Mesothelial cell of epicardium (in vitro differentiated cells): ENCODE measurements around the gene H6PD. TPM values are rescaled to one million over a fixed set of nuclear protein-coding genes. Genes with fewer than 3 reads are reported as not detected.

Experiments
- DNase-seq, 2 experiments: peaks; one replicate each; pipeline ENCODE4 v3.0.0; 2021; ENCODE audit warnings: low spot score in 2 of 2; ENCODE audit not compliant: unreplicated experiment in 2 of 2
- H3K27ac Mint-ChIP-seq: 2 replicates; pipeline ENCODE4 v1.8.0; 2021; ENCODE audit warnings: mixed read lengths
- H3K27me3 Mint-ChIP-seq: 2 replicates; pipeline ENCODE4 v1.8.0; 2021; ENCODE audit warnings: low read depth, mixed read lengths
- H3K36me3 Mint-ChIP-seq: 2 replicates; pipeline ENCODE4 v1.8.0; 2021; ENCODE audit warnings: mixed read lengths
- H3K4me1 Mint-ChIP-seq: 2 replicates; pipeline ENCODE4 v1.8.0; 2021; ENCODE audit warnings: mixed read lengths
- H3K4me3 Mint-ChIP-seq: 2 replicates; pipeline ENCODE4 v1.8.0; 2021; ENCODE audit warnings: mild to moderate bottlenecking, moderate library complexity, mixed read lengths
- H3K9me3 Mint-ChIP-seq: 2 replicates; pipeline ENCODE4 v1.8.0; 2021; ENCODE audit warnings: mixed read lengths
- total RNA-seq: library from RNA; stranded (reverse); gene quantifications from 3 replicates; pipeline ENCODE4 v1.2.1, GENCODE V29; 2021
- TF ChIP-seq, protein P1 (sequence below): fragments of 200-600 bp; sonication (generic); IDR thresholded peaks from one replicate; pipeline ENCODE4 v1.5.0; 2021; ENCODE audit warnings: antibody characterized with exemption; ENCODE audit not compliant: unreplicated experiment

H6PD gene
- total RNA-seq, 1 donor from 2014 or later = 73.1 TPM

DNA sequence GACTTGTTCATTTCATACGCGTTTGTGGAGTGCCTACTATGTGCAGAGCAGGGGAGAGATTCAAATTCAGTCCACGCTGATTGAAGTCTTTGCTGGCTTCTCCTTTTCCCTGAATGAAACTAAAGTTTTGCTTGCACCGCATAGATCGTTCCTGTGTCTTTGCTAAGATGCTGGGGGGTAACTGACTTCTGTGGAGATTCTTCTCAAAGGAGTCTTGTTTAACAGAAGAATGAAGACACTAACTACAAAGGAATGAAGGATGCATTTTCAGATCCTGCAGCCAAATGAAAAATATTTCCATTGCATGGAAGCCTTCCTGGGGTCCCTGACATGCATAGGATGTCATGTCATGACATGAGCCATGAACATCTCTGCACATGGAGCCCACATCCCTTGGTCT, 26.9 kb upstream of the H6PD start:
- H3K4me3 Mint-ChIP-seq = no peak overlapping the region
- no peak overlapping the region for H3K27ac Mint-ChIP-seq
- peaks cover 57% of the 10 kb centered on the region for H3K27me3 Mint-ChIP-seq
- DNase-seq = no peak
- H3K36me3 Mint-ChIP-seq = no peaks in the 10 kb centered on the region
- peaks cover under 1% of the 10 kb centered on the region for H3K4me1 Mint-ChIP-seq
- TF ChIP-seq, protein P1, sequence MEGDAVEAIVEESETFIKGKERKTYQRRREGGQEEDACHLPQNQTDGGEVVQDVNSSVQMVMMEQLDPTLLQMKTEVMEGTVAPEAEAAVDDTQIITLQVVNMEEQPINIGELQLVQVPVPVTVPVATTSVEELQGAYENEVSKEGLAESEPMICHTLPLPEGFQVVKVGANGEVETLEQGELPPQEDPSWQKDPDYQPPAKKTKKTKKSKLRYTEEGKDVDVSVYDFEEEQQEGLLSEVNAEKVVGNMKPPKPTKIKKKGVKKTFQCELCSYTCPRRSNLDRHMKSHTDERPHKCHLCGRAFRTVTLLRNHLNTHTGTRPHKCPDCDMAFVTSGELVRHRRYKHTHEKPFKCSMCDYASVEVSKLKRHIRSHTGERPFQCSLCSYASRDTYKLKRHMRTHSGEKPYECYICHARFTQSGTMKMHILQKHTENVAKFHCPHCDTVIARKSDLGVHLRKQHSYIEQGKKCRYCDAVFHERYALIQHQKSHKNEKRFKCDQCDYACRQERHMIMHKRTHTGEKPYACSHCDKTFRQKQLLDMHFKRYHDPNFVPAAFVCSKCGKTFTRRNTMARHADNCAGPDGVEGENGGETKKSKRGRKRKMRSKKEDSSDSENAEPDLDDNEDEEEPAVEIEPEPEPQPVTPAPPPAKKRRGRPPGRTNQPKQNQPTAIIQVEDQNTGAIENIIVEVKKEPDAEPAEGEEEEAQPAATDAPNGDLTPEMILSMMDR = no peak
- H3K9me3 Mint-ChIP-seq = no peaks in the 10 kb centered on the region

DNA sequence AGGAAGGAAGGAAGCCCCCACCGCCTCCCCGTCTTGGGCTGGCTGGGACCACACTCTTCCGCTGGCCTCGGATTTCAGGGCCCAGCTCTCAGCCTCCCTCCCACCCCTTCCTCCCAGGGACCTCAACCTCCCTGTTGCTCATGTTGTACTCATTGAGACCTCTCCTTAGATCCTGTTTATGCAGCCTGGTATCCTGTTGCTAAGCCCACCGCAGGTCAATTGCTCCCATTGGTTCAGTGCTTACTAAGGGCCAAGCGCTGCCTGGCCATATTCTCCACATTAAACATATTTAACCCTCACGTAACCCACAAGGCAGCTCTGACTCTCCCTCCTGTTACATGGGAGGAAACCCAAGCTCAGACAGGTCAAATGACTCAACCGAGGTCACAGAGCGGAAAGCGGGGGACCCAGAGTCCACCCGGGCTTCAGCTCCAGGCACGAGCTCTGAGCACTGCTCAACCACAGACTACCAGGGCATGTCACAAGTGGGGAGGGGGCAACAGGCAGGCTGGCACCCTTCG, 23.2 kb upstream of the H6PD start:
- H3K4me1 Mint-ChIP-seq = no peaks in the 10 kb centered on the region
- TF ChIP-seq, protein P1 = no peak
- no peak overlapping the region for H3K4me3 Mint-ChIP-seq
- H3K27ac Mint-ChIP-seq = no peak overlapping the region
- no peak for DNase-seq
- no peaks in the 10 kb centered on the region for H3K9me3 Mint-ChIP-seq
- peaks cover 23% of the 10 kb centered on the region for H3K27me3 Mint-ChIP-seq
- no peaks in the 10 kb centered on the region for H3K36me3 Mint-ChIP-seq

DNA sequence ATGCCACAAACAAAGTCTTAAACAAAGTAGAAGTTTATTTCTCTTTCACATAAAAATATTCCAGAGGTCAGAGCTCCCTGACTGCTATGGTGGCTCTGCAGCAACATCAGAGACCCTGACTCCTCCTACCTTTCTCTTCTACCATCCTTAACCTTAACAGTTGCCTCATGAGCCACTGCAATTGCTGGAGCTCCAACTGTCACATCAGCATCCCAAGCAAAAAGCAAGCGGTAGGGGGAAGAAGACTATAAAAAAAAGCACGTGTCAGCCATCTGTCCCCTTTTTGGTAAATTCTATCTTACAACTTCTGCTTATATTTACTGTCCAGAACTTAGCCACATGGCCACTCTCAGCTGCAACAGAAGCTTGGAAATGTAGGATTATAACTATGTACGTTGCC, 21.8 kb upstream of the H6PD start:
- Mint-ChIP-seq H3K9me3 (no peaks in the 10 kb centered on the region), H3K27me3 (peaks cover 11% of the 10 kb centered on the region), H3K27ac (no peak overlapping the region), H3K4me3 (no peak overlapping the region), H3K4me1 (no peaks in the 10 kb centered on the region), H3K36me3 (no peaks in the 10 kb centered on the region)
- no peak for DNase-seq
- TF ChIP-seq, protein P1 = no peak

DNA sequence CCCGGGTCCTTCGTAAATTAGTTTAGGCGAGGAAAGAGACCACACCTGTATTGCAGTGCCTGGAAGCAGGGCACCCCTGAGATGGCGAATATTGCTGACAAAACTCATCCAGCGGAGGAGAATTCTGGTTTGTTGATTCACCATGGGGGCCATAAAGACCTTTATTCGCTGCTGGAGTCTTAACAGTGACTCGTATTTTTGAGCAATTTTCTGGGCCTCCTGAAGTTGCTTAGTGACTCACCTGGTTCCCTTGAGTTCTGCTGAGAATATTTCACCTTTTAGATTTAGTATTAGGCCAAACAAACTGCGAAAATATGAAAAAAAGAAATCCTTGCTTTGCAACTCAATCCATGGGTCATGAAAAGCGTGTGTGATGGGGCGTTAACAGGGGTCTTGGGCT, 20.6 kb upstream of the H6PD start:
- TF ChIP-seq, protein P1 = no peak
- Mint-ChIP-seq H3K27ac (no peak overlapping the region), H3K27me3 (peaks cover 6% of the 10 kb centered on the region), H3K4me3 (no peak overlapping the region), H3K36me3 (no peaks in the 10 kb centered on the region), H3K9me3 (peaks cover 3% of the 10 kb centered on the region), H3K4me1 (no peaks in the 10 kb centered on the region)
- DNase-seq = no peak

DNA sequence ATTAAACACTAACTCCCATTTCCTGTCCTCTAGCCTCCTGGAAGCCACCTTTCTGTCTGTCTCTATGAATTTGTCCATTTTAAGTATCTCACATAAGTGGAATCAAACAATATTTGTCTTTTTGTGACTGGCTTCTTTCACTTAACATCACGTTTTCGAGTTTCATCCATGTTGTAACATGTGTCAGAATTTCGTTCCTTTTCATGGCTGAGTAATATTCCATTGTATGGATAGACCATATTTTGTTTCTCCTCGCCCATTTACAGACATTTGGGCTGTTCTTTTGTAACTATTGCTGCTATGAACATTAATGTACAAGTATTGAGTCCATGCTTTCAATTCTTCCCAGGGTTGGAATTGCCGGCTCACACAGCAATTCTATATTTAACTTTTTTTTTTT, 15.7 kb upstream of the H6PD start:
- Mint-ChIP-seq H3K4me3 (no peak overlapping the region), H3K4me1 (no peaks in the 10 kb centered on the region), H3K27ac (no peak overlapping the region), H3K9me3 (peaks cover 15% of the 10 kb centered on the region), H3K36me3 (no peaks in the 10 kb centered on the region), H3K27me3 (no peaks in the 10 kb centered on the region)
- TF ChIP-seq, protein P1 = no peak
- DNase-seq = no peak
